IPS-NIHi11 (cell line): ENCODE results near the gene CUL4A.
A peak's percentile ranks its signal among the peaks of the same experiment; 100 is the strongest.
"Not testable (repeated sequence)": the region's sequence is repeated elsewhere in the genome, so short reads cannot be mapped to it uniquely, and the experiment has no call there.

Source experiments
- DNase-seq: peaks from one replicate; pipeline ENCODE4 v3.0.0; 2012; ENCODE audit warnings: mixed read lengths, low spot score

Gene CUL4A

DNA sequence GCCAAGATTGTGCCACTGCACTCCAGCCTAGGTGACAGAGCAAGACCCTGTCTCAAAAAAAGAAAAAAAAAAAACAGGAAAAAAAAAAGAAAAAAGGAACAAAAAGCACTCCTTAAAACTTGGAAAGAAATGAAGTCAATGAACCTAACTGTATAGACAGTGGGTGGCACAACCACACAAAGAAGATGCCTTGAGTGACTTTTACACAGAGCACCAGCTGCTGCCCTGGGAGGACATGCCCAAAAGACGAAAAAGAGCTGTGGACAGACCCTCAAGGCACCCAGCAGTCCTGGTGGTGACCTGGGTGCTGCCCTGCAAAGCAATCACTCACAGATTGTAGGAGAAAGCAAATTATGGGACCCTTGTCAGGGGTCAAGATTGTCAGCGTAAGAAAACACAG is 81.7 kb downstream of the CUL4A start:
- DNase-seq, result no peak

DNA sequence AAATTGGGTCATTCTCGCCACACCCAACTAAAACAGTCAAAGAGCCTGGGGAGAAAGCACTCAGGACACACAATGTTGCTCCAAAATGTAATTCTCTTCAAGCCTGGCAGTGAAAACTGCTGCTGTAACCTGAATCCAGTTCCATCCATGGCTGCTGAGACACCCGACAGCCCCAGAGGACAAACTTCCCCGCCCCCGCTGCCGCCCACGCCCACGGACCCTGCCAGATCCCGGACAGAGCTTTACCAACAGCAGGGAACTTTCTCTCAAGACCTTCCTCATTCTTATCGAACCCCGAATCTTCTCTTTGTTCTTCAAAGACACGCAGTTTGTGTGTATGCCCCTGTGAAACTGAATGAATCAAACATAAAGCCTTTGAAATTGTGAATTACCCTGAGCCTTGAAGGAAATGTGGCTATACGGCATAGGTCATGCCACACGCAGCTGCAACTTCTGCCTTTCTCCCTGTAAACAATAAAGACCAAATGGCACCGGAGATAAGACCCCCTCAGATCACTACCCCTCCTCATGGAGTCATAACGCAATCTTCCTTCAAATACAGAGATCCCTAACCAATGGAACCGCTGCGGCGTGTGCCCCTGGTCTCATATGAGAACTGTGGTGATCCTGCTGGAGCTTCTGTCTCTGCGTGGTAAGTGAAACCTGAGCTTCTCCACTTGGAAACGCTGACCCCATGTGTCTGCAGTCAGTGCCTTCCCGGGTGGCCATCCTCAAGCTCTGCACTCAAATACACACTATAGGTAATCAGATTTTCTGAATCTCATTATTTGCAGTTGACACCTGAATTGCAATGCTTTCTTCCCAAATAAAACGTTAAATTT is 82.8 kb downstream of the CUL4A start:
- DNase-seq, result peak; percentile 70

DNA sequence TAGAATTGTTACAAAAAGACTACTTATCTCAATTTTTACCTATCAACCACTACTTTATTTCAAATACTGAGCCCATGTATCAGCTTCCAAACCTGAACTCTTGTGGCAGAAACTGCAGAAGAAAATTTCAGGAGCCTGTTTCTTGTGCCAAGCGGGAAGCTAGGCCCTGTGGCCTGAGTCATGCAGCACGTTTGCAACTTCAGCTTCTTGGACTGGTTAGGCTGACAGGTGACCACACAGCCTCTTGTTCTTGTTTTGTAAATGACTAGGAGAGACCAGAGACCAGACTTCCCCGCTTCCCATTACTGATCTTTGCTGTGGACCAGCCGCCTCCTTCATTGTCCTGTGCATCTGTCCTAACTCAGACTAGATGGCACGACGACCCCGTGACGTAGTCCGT is 84.3 kb downstream of the CUL4A start:
- no peak for DNase-seq

DNA sequence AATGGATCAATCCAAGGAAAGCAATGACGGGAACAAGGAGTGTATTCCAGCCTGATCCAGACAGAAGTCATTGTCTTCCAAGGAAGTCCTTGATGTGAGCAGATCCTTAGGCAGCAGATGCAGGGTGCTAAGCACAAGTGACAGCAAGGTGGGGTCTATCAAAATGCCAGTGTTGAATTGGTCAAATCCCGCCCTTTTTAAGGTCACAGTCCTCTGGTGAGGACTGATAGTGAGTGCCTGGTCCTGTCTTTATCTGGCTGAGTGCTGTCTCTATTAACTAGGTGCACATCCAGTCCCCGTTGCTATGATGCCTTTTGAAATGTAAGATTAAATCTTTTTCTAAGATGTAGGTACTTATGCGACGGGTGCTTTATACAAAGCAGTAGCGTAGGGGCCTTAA is 86.4 kb downstream of the CUL4A start:
- DNase-seq, result no peak

DNA sequence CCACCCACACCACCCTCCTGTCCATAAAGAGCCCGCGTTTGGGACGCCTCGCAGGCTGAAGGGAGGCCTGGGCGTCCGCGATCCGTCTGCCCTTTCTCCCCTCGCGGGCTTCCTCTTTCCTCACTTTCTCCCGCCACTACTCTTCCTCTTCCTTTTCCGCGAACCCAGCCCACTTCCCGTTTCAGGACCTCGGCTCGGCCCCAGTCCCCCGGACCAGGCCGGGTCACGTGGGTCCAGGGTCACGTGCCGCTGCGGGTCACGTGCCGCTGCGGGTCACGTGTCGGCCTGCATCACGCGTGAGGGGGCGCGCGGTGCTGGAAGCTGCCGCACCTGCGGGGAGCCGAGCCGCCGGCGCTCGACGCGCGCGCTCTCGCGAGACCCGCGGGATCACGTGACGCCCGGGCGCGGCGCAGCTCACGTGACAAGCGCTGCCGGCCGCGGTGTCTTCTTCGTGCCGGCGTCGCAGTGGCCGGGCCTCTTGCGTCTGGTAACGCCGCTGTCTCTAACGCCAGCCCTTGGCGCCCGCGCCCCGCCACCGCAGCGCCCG is 87.5 kb downstream of the CUL4A start, which contains the start of gene LAMP1:
LAMP1 (plus strand) TSS at position 417 of the 547 bp plus-strand sequence. CDS start 196 bp downstream, outside the sequence.
- peak; percentile 100 for DNase-seq

DNA sequence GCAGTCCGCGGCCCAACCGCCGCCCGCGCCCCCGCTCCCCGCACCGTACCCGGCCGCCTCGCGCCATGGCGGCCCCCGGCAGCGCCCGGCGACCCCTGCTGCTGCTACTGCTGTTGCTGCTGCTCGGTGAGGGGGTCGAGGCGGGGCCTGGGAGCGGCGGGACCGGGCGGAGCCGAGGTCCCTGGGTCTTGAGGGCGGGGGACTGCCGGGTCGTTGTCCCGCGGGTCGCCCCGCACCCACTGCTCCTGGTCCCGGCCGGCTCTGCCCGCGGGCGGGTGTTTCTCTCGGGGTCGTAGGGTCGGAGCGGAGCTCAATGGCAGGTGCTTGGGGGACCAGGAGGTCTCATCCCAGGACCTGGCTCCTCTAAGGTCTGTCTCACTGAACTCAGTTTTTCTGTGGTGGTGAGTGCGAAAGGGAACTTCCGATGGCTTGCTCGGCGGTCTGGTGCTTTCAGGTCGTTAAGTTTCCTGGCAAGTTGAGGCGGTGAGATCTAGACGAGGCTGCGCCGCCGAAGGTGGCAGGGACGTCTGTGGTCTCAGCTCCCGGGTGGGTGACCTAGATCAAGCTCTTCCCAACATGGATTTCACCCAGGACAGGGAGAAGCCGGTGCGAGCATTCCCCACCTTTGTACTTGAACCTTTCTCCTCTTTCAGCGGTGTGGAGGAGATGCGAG is 88.1 kb downstream of the CUL4A start:
- no peak for DNase-seq

DNA sequence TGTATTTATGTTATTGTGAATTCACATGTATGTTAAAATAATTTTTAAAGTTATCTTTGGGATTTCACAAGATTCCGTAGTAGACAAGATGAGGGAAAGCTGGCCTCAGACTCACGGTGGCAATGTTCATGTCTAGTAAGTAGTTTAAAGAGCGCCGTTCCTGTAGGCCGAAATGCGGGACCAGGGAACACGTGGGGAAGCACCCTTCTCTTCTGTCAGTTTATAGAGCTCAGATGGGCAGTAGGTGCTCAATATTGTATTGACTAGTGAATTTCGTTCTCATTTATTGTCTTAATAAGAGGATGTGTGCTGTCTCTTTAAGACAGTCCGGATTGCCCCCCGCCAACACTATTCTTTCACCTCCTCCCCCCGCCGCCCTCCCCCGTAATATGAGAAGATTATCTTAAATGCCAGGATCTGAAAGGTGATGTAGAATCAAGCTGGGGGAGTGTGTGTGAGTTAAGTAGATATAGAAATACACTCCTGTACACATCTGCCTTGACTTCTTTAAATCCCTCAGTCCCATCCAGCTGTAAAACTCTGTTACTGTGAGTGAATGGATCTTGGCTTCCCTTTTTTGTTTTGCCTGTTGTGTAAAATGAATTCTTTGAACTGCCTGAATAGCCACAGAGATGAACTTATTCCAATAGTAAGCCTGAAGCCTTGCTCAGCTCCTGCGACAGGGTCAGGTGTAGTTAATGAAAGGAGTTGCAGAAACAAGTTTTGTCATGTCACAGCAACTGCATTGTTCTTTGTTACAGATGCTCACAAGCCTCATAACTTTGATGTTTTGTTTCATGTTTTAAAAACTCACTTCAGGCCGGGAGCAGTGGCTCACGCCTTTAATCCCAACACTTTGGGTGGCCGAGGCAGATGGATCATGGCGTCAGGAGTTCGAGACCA is 88.9 kb downstream of the CUL4A start:
- DNase-seq, result no peak

DNA sequence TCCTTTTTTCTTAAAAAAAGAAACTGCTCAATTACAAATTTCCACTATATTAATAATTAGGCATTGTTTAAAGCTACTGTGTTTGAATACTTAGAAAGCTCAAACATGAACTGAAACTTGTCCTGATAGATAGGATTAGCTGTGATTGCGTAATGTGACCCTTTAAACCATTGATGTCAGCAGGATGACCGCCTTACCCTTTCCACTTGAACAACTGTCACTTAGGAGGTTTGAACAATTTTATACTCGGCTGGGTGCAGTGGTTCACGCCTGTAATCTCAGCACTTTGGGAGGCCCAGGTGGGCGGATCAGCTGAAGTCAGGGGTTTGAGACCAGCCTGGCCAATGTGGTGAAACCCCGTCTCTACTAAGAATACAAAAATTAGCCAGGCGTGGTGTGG is 90.5 kb downstream of the CUL4A start:
- no peak for DNase-seq

DNA sequence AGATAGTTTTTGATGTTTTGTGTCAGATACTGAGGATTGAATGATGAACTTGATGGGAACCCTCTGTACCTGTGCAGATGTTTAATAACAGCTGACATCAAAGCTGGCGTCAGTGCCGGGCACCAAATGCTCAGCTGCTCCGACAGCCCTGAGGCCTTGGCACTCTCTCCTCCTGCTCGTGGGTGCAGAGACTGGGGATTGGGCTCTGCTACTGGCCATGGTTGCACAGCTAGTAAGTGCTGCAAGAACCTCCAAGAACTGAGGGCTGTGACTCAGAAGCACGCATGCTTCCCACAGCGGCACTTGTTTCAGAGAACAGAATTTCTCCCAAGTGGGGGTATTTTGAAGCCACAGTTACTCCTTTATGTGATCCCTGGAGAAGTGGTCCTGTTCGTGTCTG is 93.6 kb downstream of the CUL4A start:
- DNase-seq, result no peak

DNA sequence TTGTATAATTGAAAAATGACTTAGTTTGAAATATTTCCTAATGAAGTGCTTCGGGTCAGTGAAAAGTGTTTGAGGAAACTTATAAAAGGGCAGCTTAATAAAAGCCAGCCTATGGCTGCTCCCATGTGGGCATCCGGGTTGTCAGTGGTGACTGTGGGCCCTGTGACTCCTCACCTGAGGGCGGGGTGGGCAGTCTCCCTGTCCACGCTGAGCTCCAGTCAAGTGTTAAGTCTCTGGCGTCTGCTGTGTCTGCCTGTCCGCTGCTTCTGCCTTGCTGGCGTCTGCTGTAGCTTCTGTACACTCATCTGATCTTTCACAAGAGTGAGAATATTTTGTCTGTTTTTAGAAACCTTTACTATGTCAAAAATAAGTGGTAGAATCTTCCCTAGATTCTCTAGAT is 94.7 kb downstream of the CUL4A start:
- DNase-seq, result no peak

DNA sequence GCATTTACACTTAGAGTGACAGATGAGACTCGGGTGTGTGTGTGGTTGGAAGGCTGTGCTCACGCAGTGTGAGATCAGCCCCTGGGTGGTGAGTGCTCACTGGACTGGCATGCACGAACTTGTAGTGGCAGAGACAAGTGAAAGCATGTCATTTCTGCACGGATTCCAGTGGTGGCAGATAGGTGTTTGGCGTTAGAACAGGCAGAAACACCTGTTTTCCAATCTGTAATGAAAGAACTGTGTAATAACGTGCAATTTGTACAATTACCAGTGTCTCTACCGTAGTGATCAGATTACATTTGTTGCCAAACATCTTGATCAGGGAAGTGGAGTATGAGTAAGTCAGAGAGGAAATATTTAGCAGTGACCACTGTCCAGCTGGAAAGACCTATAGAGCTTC is 95.8 kb downstream of the CUL4A start:
- DNase-seq, result no peak

DNA sequence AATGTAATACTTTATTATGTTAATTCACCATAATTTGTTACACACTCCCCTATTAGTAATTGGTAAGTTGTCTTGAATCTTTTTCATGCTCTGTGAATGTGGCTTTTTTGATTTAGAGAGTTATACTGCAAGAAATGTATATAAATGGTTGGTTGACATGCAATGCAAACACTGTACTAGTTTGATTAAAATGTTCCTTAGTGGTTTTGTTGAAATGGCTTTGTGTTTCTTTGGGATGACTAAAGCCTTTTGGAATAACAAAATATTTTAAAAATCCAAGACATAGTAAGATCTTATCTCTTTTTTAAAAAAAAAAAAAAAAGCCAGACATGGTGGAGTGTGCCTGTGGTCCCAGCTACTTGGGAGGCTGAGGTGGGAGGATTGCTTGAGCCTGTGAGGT is 98.1 kb downstream of the CUL4A start:
- no peak for DNase-seq

DNA sequence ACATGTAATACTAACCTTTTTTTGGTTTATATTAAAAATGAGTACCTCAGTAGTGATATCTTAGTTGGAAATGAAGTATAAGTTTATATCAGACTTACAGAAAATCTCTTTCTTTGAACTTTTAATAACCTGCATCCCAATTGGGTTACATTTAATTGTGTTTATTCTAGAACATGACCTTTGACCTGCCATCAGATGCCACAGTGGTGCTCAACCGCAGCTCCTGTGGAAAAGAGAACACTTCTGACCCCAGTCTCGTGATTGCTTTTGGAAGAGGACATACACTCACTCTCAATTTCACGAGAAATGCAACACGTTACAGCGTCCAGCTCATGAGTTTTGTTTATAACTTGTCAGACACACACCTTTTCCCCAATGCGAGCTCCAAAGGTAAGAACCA is 100.1 kb downstream of the CUL4A start:
- no peak for DNase-seq

DNA sequence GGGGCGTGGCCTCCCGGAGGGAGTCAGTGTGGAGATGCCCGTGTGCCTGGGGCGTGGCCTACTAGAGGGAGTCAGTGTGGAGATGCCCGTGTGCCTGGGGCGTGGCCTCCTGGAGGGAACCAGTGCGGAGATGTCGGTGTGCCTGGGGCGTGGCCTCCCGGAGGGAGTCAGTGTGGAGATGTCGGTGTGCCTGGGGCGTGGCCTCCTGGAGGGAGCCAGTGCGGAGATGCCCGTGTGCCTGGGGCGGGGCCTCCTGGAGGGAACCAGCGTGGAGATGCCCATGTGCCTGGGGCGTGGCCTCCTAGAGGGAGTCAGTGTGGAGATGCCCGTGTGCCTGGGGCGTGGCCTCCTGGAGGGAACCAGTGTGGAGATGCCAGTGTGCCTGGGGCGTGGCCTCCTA is 104.7 kb downstream of the CUL4A start:
- DNase-seq, result not testable (repeated sequence)

DNA sequence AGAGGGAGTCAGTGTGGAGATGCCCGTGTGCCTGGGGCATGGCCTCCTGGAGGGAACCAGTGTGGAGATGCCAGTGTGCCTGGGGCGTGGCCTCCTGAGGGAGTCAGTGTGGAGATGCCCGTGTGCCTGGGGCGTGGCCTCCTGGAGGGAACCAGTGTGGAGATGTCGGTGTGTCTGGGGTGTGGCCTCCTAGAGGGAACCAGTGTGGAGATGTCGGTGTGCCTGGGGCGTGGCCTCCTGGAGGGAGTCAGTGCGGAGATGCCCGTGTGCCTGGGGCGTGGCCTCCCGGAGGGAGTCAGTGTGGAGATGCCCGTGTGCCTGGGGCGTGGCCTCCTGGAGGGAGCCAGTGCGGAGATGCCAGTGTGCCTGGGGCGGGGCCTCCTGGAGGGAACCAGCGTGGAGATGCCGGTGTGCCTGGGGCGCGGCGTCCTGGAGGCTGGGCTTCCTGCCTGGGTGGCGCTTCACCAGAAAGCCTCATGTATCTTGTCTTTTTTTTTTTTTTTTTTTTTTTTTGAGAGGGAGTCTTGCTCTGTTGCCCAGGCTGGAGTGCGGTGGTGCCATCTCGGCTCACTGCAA is 105.6 kb downstream of the CUL4A start:
- not testable (repeated sequence) for DNase-seq

DNA sequence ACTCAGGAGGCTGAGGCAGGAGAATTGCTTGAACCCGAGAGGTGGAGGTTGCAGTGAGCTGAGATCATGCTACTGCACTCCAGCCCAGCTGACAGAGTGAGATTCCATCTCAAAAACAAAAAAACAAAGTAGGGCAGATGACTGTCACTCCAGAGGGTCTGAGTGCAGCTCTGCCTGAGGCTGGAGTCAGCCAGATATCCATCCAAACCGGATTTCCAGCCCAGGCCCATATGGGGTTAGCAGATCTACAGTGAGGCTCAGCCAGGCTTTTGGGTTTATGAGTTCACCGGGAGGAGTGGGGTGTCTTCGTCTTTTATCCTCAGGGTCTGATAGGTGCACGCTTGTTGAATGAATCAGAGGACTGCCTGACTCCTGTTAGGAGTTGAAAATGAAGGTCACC is 106.6 kb downstream of the CUL4A start:
- no peak for DNase-seq
